AG09319 (cell line): Measurements from ENCODE around the gene GDAP2.

Experiments used
- DNase-seq: peaks from one replicate; pipeline ENCODE4 v3.0.0-alpha.2; 2010; ENCODE audit warnings: low read depth; ENCODE audit errors: extremely low read depth
- CTCF ChIP-seq: IDR thresholded peaks from 2 replicates; pipeline ENCODE4 v1.5.1; 2011; ENCODE audit warnings: low read depth, mild to moderate bottlenecking, inconsistent platforms, low read length, moderate library complexity

GDAP2 gene

GRCh38 chr1:117904485-117904884, 24.9 kb downstream of the GDAP2 start:
- no peak for TF ChIP-seq CTCF
- DNase-seq = no peak

GRCh38 chr1:117902944-117903343, 26.5 kb downstream of the GDAP2 start:
- DNase-seq = no peak
- no peak for TF ChIP-seq CTCF

GRCh38 chr1:117899801-117900200, 29.6 kb downstream of the GDAP2 start:
- TF ChIP-seq CTCF = no peak
- no peak for DNase-seq

- TF ChIP-seq CTCF = no peak
- DNase-seq = no peak
Measured at GRCh38 chr1:117897551-117897950, 31.9 kb downstream of the GDAP2 start.

- TF ChIP-seq CTCF = peak; percentile 66
- peak; percentile 79 for DNase-seq
Measured at GRCh38 chr1:117895482-117896114, 33.8 kb downstream of the GDAP2 start.

- DNase-seq = no peak
- TF ChIP-seq CTCF = no peak
Measured at GRCh38 chr1:117894078-117894477, 35.3 kb downstream of the GDAP2 start.

- DNase-seq = no peak
Measured at GRCh38 chr1:117892512-117892911, 36.9 kb downstream of the GDAP2 start.

More at GRCh38 chr1:117892512-117892911, 36.9 kb downstream of the GDAP2 start:
- TF ChIP-seq CTCF = no peak
